Muscle of back (tissue), 11 donors: ENCODE data around the gene NBEA. TPM values are rescaled to one million over a fixed set of nuclear protein-coding genes. Genes with fewer than 3 reads are reported as not detected.

Experiments used
- DNase-seq, 3 donors: peaks; one replicate each; pipeline versions ENCODE4 v3.0.0 to v3.0.0-alpha.2; 2013
- polyA plus RNA-seq, 10 donors: library from polyadenylated mRNA; unstranded; fragments of 120-200 nt; gene quantifications; one replicate each; pipeline ENCODE4 v1.2.1, GENCODE V29; 2013; ENCODE audit not compliant: insufficient read length in 10 of 10

Gene NBEA
- polyA plus RNA-seq, 10 donors: 13.3 to 18.4 (median 14.5) TPM

DNA sequence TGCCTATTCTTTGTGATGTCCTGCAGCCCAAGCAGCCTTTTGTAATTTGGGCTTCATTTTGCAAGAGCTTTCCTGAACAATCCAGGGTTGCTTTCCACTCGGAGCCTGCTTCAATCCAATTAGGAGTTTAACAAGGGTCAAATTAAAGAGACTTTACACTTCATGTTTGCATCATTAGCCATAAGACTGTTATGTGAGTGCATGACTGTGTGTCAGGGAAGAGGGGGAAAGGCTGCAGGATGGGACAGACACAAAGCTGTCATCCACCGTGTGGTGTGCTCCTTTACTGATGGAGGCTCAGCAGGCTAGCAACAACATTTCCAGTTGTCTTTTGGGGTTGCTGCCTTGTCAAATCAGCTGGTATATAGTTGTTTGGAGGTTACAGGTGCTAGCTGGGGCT is 558.1 kb downstream of the NBEA start:
- DNase-seq: no peak

- peak in 1 of 3 donors; percentile 59 for DNase-seq
These were observed 559.7 kb downstream of the NBEA start for GRCh38 chr13:35501661-35502235.

DNA sequence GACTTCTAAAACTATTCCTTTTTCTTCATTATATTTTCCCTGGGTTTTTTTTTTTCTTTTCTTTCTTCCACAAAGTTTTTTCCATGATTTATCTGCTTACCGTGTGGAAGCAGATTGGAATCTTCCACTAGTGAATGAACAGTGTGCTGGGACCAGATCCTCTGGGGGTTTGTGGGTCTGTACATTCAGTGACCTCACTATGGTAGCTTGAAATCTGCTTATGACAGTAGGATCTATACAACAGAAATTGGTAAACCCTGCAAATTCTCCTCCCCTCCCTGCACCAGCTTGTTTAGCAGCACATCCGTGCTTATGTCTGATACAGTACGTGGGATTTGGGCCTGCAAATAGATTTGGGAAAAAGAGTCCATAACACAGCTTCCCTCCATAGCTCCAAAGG is 560.4 kb downstream of the NBEA start:
- DNase-seq: no peak

DNA sequence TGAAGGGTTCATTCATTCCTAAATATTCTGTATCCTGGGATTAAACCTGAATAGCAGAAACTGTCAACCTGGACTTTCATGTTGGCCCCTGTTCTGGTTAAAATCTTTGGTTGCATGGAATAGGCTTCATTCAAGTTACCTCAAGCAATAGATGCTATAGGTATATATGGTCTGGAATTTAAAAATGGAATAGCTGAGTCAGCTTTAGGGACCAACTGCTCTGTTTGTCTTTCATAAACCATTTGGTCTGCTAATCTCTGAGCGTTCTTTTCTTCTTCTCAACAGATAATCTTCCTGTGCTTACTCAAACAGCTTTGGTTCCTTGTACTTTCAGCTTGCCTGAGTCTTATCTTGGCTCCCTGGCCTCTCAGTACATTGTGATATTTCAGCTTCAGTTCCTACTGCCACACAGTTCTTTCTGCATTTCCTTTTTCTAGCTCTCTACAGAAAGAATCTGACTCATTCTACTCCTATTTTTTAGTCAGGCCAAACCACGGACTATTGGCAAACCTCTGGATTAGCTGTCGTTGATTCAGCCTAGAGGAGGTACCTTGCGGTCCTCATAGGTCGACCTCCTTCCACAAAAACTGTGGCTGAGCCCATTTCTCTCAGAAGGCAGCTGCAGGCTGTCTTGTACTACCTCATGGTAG is 570.3 kb downstream of the NBEA start:
- peak; percentile 43 to 82 (median 63) for DNase-seq

- peak; percentile 38 to 69 (median 51) for DNase-seq
These were observed 572.0 kb downstream of the NBEA start for GRCh38 chr13:35514061-35514477.

DNA sequence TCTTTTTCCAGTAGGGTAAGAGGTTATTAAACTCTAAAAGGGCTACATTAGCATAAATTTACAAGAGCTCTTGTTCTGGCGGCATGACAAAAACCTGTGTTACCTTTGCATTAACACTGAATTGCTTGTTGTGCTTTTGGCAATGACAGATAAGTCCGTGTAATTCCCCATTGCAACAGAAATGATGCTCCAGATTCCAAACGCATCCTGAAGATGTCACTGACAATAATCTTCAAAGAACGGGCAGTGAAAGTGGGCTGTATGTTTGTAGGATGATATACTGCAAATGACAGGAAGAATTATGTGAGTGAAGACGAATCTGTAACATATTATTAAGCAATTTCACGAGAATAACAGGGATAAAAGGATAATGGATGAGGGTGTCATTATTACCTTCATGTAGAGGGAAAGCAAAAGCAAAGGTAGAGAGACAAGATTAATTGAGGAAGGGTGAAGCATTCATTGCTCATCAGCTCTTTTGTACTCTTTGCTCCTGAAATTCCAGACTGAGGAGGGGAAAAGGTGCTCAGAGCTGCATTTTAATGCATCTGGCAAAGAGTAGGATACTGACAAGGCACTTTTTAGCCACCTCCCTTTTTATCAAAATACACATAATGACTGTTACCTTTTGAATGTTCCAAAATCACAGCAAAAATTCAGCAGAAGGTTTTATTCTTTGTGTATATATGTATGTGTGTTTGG is 572.9 kb downstream of the NBEA start:
- peak in 1 of 3 donors; percentile 18 for DNase-seq

DNA sequence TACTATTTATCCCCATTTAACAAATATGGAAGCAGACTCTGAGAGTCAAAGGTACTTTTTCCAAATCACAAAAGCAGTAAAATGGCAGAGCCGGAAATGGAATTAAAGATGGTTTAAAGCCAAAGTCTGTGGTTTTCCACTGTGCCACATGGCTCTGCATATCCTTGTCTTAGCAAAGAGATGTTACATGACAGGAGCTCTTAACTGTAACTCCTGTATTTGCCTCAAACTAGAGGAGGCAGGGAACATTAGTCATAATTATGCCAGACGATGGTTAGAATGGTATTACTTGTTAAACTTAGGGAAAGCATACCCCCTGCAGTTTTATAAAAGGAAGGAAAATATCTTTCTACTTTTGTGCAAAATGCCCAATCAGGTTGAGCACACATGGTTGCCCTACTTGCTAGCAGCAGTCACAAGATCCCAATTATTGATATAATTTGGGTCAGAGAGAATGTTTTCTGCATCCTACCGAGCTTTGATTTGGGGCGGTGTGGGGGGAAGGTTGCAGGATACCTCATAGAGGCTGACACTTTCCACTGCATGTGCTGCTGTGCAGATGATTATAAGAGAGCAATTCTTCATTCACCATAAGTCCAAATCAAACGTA is 576.4 kb downstream of the NBEA start:
- no peak for DNase-seq

GRCh38 chr13:35524171-35524570 is 582.1 kb downstream of the NBEA start:
- peak in 2 of 3 donors; percentile 33 to 71 for DNase-seq

- DNase-seq: no peak
These were observed 584.5 kb downstream of the NBEA start for GRCh38 chr13:35526577-35526976.

- no peak for DNase-seq
These were observed 585.4 kb downstream of the NBEA start for GRCh38 chr13:35527451-35527850.

DNA sequence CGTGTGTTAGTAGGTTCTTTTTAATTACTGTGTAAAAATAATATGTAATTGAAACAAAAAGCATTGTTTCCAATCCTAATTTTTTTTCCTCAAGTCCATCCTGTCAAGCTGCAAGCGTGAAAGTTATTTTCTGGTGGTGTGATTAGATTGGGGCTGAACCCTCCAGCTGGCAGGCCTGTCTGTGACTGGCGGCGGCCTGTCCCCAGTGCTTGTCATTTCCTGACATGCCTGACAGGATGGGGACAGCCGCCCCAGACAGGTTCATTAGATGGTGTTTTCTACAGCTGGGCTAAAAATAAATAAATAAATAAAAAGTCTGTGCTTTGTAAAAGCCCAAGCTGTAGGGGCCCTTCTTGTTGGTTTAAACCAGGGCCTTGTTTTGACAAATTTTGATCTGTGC is 588.1 kb downstream of the NBEA start:
- no peak for DNase-seq

- DNase-seq: no peak
These were observed 588.5 kb downstream of the NBEA start for GRCh38 chr13:35530581-35530980.

- no peak for DNase-seq
These were observed 589.5 kb downstream of the NBEA start for GRCh38 chr13:35531526-35531925.

GRCh38 chr13:35534343-35534742 is 592.3 kb downstream of the NBEA start:
- DNase-seq: no peak

- no peak for DNase-seq
These were observed 606.7 kb downstream of the NBEA start for GRCh38 chr13:35548790-35549189.

GRCh38 chr13:35549481-35549880 is 607.4 kb downstream of the NBEA start:
- peak in 1 of 3 donors; percentile 14 for DNase-seq

DNA sequence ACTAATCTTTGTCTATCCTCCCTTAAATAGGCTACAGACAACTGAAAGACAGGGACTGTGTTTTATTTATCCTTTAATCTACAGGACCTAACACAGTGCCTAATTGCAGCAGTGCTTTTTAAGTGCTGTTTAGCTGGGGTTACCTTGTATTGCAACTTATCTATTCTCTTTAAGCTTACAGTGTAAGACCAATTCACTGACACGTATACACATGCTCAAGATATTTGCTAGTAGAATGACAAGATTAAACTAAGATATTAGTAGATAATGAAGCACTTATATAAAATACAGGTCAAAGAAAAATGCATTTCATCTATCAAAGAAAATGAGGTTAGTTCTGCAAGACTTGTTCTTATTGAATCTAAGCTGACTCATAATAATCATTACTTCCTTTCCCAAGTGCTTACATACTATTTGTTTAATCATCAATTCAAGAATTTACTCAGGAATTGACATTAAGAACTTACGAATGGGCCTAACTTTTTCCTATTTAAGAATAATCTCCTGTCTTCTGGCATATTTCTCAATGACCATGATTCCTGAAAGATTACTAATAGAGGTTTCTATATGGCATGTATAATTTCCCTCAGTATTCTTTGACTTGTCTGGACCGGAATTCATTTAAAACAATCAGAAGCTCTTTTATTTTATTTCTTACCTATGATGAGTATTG is 610.2 kb downstream of the NBEA start:
- DNase-seq: peak in 1 of 3 donors; percentile 52

DNA sequence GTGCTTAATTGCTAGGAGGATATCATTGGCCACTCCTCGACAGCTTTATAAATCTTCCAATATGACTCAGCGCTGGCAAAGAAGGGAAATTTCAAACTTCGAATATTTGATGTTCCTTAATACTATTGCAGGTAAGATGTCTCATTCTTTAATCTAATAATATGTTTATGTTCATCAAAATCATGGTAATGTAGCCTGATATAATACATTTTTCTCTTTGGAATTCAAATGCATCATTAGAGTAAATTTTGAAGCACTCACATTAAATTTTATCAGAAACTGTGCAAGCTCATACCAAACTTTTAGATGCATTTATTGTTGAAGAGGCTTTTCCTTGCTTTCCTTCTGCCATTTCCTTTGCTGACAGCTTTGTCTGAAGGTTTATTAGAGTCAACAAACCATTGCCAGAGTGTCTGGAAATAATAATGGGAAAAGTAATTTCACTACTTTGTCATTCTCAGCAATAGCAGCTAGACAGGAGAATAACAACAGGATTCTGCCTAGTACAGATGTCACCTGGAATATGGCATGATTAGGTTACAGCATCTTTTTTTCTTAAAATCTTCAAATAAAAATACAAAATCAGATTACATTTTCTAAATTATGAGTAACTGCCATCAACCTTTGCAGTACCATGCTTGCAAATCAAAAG is 613.0 kb downstream of the NBEA start:
- peak in 1 of 3 donors; percentile 24 for DNase-seq

DNA sequence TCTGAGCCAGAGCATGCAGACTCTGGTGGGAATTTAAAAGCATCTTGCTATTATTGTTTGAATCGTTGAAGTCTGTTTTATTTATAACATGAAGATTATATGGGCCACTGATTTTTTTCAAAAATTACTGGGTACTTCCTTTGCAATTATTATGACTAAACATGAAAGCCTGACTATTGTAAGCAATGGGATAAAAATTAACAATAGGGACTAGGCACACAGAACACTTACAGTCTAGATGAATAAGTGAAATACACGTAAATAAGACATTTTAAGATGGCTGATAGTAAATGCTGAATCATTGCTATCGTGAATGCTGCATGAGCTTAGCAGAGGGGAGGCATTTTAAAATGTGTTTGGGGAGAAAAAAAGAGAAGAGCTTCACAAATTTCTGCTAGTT is 615.4 kb downstream of the NBEA start:
- no peak for DNase-seq

DNA sequence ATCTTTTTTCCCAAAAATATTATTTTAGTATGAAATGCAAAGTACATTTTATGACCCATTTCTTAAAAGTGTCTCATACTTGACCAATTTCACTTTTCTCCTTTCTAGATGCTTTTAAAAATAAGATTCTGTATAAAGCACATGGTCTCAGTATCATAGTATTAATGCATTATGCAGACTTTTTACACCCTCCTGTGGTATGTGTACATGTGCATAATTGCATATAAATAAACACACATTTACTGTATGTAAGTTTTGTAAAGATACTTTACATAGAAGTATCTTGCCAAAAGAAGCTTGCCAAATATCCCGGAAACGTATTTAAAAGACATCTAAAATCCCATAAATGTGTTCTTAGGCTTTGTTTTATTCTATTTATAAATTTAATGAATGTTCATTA is 619.5 kb downstream of the NBEA start:
- DNase-seq: peak in 1 of 3 donors; percentile 30

DNA sequence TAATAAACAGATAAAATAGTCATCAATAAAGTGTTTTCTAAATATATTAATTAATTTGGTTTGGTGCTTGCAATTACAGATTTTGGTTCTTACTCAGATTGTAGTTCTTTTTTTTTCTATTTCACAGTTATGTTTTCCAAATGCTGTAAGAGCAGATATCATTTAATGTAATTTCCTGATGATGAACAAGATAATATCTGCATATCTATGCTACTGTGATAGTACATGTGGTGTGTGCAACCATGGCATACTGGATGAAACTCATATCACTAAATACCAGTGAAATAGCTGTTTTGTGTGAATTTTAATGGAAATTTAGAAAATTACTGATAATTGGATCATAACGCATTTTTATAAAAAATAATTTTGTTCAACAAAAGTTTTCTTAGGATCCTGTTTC is 623.2 kb downstream of the NBEA start:
- no peak for DNase-seq

GRCh38 chr13:35566340-35566739 is 624.3 kb downstream of the NBEA start:
- DNase-seq: no peak
